Keratinocyte (primary cell): Measurements from ENCODE around the gene PPP1R37. TPM values are rescaled to one million over a fixed set of nuclear protein-coding genes. Genes with fewer than 3 reads are reported as not detected.

Source experiments
- DNase-seq: peaks from one replicate; pipeline ENCODE4 v3.0.0-alpha.2; 2011; ENCODE audit warnings: low read depth, missing footprints, low spot score
- FAIRE-seq: peaks from 2 replicates; lab custom pipeline; 2011; peaks lifted over from hg19 to GRCh38; lab: Jason Lieb, UNC
- H2AFZ ChIP-seq: 2 replicates; pipeline ENCODE4 v1.6.0; 2012; ENCODE audit warnings: low read length, control low read depth, inconsistent platforms; ENCODE audit not compliant: control insufficient read depth
- H3K27ac ChIP-seq: 2 replicates; pipeline ENCODE4 v1.5.1; 2011; ENCODE audit warnings: low read length; ENCODE audit not compliant: control insufficient read depth, insufficient read depth
- H3K27me3 ChIP-seq: 3 replicates; pipeline ENCODE4 v1.6.0; 2011; ENCODE audit warnings: low read length; ENCODE audit not compliant: control insufficient read depth, insufficient read depth; ENCODE audit errors: extremely low read depth
- H3K36me3 ChIP-seq, 2 experiments: 2 replicates in 1 of 2; 3 replicates in 1 of 2; pipeline ENCODE4 v1.5.1; 2011; ENCODE audit warnings: low read length in 2 of 2, mild to moderate bottlenecking in 1 of 2; ENCODE audit not compliant: control insufficient read depth in 2 of 2, insufficient read depth in 2 of 2; ENCODE audit errors: extremely low read depth in 1 of 2
- H3K4me1 ChIP-seq: 3 replicates; pipeline ENCODE4 v1.5.1; 2011; ENCODE audit warnings: low read length; ENCODE audit not compliant: control insufficient read depth, insufficient read depth; ENCODE audit errors: extremely low read depth
- H3K4me2 ChIP-seq: 3 replicates; pipeline ENCODE4 v1.6.0; 2011; ENCODE audit warnings: low read depth, low read length; ENCODE audit not compliant: control insufficient read depth, insufficient read depth; ENCODE audit errors: extremely low read depth
- H3K4me3 ChIP-seq, 3 experiments: fragments of 200-600 bp in 1 of 3; sonication (generic) in 1 of 3; 2 replicates in 2 of 3; 3 replicates in 1 of 3; pipeline ENCODE4 v1.5.1; 2011 to 2016; ENCODE audit warnings: low read length in 3 of 3, mild to moderate bottlenecking in 3 of 3, control low read depth in 2 of 3, inconsistent platforms in 1 of 3, low read depth in 1 of 3, mixed read lengths in 1 of 3, mixed run types in 1 of 3, moderate library complexity in 1 of 3; ENCODE audit not compliant: control insufficient read depth in 2 of 3, insufficient read depth in 2 of 3; ENCODE audit errors: extremely low read depth in 1 of 3
- H3K79me2 ChIP-seq: 2 replicates; pipeline ENCODE4 v1.6.0; 2012; ENCODE audit warnings: low read length; ENCODE audit not compliant: control insufficient read depth, insufficient read depth
- H3K9ac ChIP-seq: 3 replicates; pipeline ENCODE4 v1.6.0; 2011; ENCODE audit warnings: low read length; ENCODE audit not compliant: control insufficient read depth, insufficient read depth; ENCODE audit errors: extremely low read depth
- H3K9me1 ChIP-seq: 3 replicates; pipeline ENCODE4 v1.6.0; 2011; ENCODE audit warnings: low read length; ENCODE audit not compliant: control insufficient read depth, insufficient read depth; ENCODE audit errors: extremely low read depth
- H3K9me3 ChIP-seq: 2 replicates; pipeline ENCODE4 v1.5.1; 2012; ENCODE audit warnings: low read depth, low read length; ENCODE audit not compliant: control insufficient read depth
- H4K20me1 ChIP-seq: 3 replicates; pipeline ENCODE4 v1.6.0; 2011; ENCODE audit warnings: low read length; ENCODE audit not compliant: control insufficient read depth, insufficient read depth; ENCODE audit errors: extremely low read depth
- EZH2 ChIP-seq: IDR thresholded peaks from one replicate; pipeline ENCODE4 v1.6.1; 2012; ENCODE audit warnings: inconsistent platforms, mild to moderate bottlenecking, low read length, moderate library complexity
- dilution Hi-C: fragments of 300-500 bp; cut with MboI; formaldehyde crosslinking; loops from one replicate; pipeline ENCODE4 v1.7.0; 2020; ENCODE audit warnings: low sequenced_read_pairs; ENCODE audit not compliant: extremely low pct_ligation_motif_present
- polyA plus RNA-seq, 5 experiments: library from polyadenylated mRNA; depleted of rRNA in 3 of 5; stranded (reverse) in 3 of 5; stranded (forward) in 1 of 5; unstranded in 1 of 5; fragments of >200 nt; gene quantifications; 1 replicate in 1 of 5; 2 replicates in 3 of 5; 3 replicates in 1 of 5; pipeline versions ENCODE4 v1.2.1 to v1.2.3, GENCODE V29; 2011 to 2012; ENCODE audit warnings: missing spikeins in 2 of 5, low read depth in 1 of 5, low replicate concordance in 1 of 5
- TF ChIP-seq, protein P1 (sequence below), 3 experiments: IDR thresholded peaks in 1 of 3; conservative IDR thresholded peaks in 1 of 3; optimal IDR thresholded peaks in 1 of 3; 2 replicates in 2 of 3; 3 replicates in 1 of 3; pipeline versions ENCODE3 to v1.5.1; 2011; ENCODE audit warnings: low read length in 3 of 3, mild to moderate bottlenecking in 3 of 3, moderate library complexity in 2 of 3, control low read depth in 1 of 3, inconsistent platforms in 1 of 3; ENCODE audit not compliant: insufficient read depth in 2 of 3; ENCODE audit errors: extremely low read depth in 1 of 3

The PPP1R37 gene
- polyA plus RNA-seq, 1 donor (not counting 4 experiments of a cell fraction or from before 2014, with no cell fraction given) = 8.6 TPM

DNA sequence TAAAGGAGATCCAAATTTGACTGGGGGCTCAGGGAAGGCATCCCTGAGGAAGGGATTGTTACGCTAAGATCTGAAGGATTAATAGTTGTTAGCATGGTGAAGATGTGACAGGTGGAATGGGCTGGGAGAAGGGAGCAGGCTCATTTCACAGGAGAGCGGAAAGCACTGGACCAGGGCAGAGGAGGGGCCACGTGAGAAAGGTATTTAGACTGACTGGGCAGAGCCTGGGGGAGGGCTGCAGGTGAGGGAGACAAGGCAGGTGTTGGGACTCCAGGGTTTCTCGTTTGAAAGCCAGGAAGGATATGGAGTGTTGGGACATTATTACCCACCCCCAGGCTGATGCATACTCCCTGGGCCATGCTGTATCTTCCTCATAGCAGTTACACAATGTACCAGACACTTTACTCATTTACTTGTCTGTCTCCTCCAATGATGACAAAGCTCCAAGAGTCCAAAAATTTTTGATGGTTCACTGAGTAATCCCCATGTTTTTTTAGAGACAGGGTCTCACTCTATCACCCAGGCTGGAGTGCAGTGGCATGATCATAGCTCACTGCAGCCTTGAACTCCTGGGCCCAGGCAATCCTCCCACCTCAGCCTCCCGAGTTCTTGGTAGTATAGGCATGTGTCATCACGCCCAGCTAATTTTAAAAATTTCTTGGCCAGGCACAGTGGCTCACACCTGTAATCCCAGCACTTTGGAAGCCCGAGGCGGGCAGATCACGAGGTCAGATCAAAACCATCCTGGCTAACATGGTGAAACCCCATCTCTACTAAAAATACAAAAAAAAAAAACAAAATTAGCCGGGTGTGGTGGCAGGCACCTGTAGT is 82.8 kb downstream of the PPP1R37 start:
- no peaks in the 10 kb centered on the region for H3K27me3 ChIP-seq
- H2AFZ ChIP-seq = no peak overlapping the region
- DNase-seq (no peak), FAIRE-seq (no peak)
- no peaks in the 10 kb centered on the region for H3K9me1 ChIP-seq
- no peaks in the 10 kb centered on the region for H4K20me1 ChIP-seq
- H3K9me3 ChIP-seq = no peaks in the 10 kb centered on the region
- peaks cover 22% of the 10 kb centered on the region for H3K4me1 ChIP-seq
- H3K36me3 ChIP-seq = peaks cover 0 to 1% of the 10 kb centered on the region in 2 experiments
- dilution Hi-C loops = no loop called here
- TF ChIP-seq, protein P1, sequence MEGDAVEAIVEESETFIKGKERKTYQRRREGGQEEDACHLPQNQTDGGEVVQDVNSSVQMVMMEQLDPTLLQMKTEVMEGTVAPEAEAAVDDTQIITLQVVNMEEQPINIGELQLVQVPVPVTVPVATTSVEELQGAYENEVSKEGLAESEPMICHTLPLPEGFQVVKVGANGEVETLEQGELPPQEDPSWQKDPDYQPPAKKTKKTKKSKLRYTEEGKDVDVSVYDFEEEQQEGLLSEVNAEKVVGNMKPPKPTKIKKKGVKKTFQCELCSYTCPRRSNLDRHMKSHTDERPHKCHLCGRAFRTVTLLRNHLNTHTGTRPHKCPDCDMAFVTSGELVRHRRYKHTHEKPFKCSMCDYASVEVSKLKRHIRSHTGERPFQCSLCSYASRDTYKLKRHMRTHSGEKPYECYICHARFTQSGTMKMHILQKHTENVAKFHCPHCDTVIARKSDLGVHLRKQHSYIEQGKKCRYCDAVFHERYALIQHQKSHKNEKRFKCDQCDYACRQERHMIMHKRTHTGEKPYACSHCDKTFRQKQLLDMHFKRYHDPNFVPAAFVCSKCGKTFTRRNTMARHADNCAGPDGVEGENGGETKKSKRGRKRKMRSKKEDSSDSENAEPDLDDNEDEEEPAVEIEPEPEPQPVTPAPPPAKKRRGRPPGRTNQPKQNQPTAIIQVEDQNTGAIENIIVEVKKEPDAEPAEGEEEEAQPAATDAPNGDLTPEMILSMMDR (optimal IDR thresholded peaks at IDR 0.05 in 1 of 3, IDR thresholded peaks at IDR 0.05 in 1 of 3, conservative IDR thresholded peaks at IDR 0.05 in 1 of 3; ENCODE audit: extremely low read depth in 1 of 3, insufficient read depth in 2 of 3, low read length in 3 of 3) = no peak
- TF ChIP-seq EZH2 = no peak
- H3K9ac ChIP-seq = no peak overlapping the region
- H3K4me2 ChIP-seq = peak overlapping the region; percentile 32
- H3K79me2 ChIP-seq = peaks cover 12% of the 10 kb centered on the region
- no peak overlapping the region for H3K4me3 ChIP-seq
- H3K27ac ChIP-seq = no peak overlapping the region

DNA sequence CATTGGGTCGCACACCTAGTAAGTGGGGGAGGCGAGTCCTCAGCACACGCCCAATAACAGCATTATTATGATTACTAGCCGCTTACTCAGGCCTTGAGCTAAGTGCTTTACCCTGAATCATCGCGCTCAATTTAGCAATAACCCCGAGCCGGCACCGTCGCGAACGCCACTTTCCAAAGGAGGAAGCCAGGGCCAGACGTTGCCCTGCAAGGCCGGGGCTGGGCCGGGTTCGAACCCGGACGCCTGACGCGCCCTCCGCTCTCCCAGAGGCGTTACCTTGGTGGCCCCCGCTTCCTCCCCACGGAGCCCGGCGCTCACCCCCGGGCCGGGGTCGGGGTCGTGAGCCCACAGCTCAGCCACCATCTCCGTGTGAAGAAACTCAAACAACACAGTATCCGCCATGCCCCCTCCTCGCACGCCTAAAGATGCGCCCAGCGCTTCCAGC is 84.9 kb downstream of the PPP1R37 start, which contains the start of gene TRAPPC6A:
TRAPPC6A (minus strand) TSS at position 421 of the 445 bp plus-strand sequence; CDS start at position 402, 19 bp downstream.
- Histone ChIP-seq H3K27me3 (no peaks in the 10 kb centered on the region), H3K27ac (peak within 1 kb of the TSS; percentile 99), H4K20me1 (no peaks in the 10 kb centered on the region), H3K4me2 (peak within 1 kb of the TSS; percentile 96), H3K36me3 (peaks cover 0 to 4% of the 10 kb centered on the region in 2 experiments), H3K4me1 (peaks cover 20% of the 10 kb centered on the region), H3K79me2 (peaks cover 20% of the 10 kb centered on the region), H3K9ac (peak within 1 kb of the TSS; percentile 98), H3K9me3 (no peaks in the 10 kb centered on the region), H3K4me3 (peak within 1 kb of the TSS; percentile 83 to 99 (median 94)), H2AFZ (peak within 1 kb of the TSS; percentile 99), H3K9me1 (no peaks in the 10 kb centered on the region)
- no peak for TF ChIP-seq EZH2
- TF ChIP-seq, protein P1 (optimal IDR thresholded peaks at IDR 0.05 in 1 of 3, IDR thresholded peaks at IDR 0.05 in 1 of 3, conservative IDR thresholded peaks at IDR 0.05 in 1 of 3; ENCODE audit: extremely low read depth in 1 of 3, insufficient read depth in 2 of 3, low read length in 3 of 3) = no peak
- dilution Hi-C loops = no loop called here
- DNase-seq = peak; percentile 66
- peak; percentile 23 for FAIRE-seq
